HepG2 (cell line): ENCODE measurements around the gene ZNF90. TPM values are rescaled to one million over a fixed set of nuclear protein-coding genes. Genes with fewer than 3 reads are reported as not detected.

Source experiments
- ATAC-seq: fragments of 200-7000 bp; cut with Tn5 transposase; 3 replicates; pipeline ENCODE4 v1.9.1; 2020; ENCODE audit warnings: mild to moderate bottlenecking, moderate library complexity
- BruUV-seq: library from RNA; stranded (reverse); fragments of 400-500 nt; replicated peaks from 2 replicates; lab custom pipeline; 2021; lab: Mats Ljungman, UMichigan
- CTCF ChIA-PET: fragments of 300-600 bp; formaldehyde crosslinking; extraction: SDS; loops from one replicate; lab custom pipeline; 2021; ENCODE audit warnings: low total read pairs, inconsistent platforms, low intra/inter-chr PET ratio; lab: Yijun Ruan, JAX
- POLR2A ChIA-PET: fragments of 350-600 bp; sonication (Branson Sonifier 250); formaldehyde crosslinking; loops from one replicate; lab custom pipeline; 2020; ENCODE audit warnings: antibody characterized with exemption, inconsistent platforms; lab: Yijun Ruan, JAX
- DNase-seq: peaks from one replicate; pipeline ENCODE4 v3.0.0-alpha.2; 2015; ENCODE audit warnings: low spot score
- FAIRE-seq: peaks from 3 replicates; lab custom pipeline; 2011; peaks lifted over from hg19 to GRCh38; lab: Jason Lieb, UNC
- H2AFZ ChIP-seq: one replicate; pipeline ENCODE4 v1.6.1; 2011; ENCODE audit warnings: low read length, inconsistent platforms
- H3K27ac ChIP-seq: fragments of 300-600 bp; 3 replicates; pipeline ENCODE4 v1.8.0; 2011; ENCODE audit warnings: mixed run types, mild to moderate bottlenecking, mixed read lengths, low read length, inconsistent platforms; ENCODE audit not compliant: insufficient read depth; ENCODE audit errors: extremely low read length
- H3K27me3 ChIP-seq, 2 experiments: fragments of 200-600 bp in 1 of 2; 2 replicates in 1 of 2; 3 replicates in 1 of 2; pipeline versions ENCODE4 v1.6.0 to v1.8.0; 2011; ENCODE audit warnings: low read length in 2 of 2, mild to moderate bottlenecking in 2 of 2, moderate library complexity in 2 of 2, inconsistent platforms in 1 of 2; ENCODE audit not compliant: insufficient read depth in 2 of 2, control insufficient read depth in 1 of 2
- H3K36me3 ChIP-seq, 2 experiments: fragments of 200-600 bp in 1 of 2; replicated peaks in 1 of 2; 2 replicates in 1 of 2; 3 replicates in 1 of 2; pipeline versions ENCODE4 v1.5.1 to v1.8.0; 2011; ENCODE audit warnings: low read length in 2 of 2, inconsistent platforms in 1 of 2; ENCODE audit not compliant: insufficient read depth in 2 of 2, control insufficient read depth in 1 of 2
- H3K4me1 ChIP-seq: 2 replicates; pipeline ENCODE4 v1.5.1; 2012; ENCODE audit warnings: low read length, inconsistent platforms; ENCODE audit not compliant: insufficient read depth
- H3K4me2 ChIP-seq: 2 replicates; pipeline ENCODE4 v1.6.0; 2011; ENCODE audit warnings: low read depth, low read length, inconsistent platforms
- H3K4me3 ChIP-seq, 3 experiments: fragments of 200-600 bp in 1 of 3; sonication (generic), shearing (Covaris generic) in 1 of 3; replicated peaks in 1 of 3; 2 replicates each; pipeline ENCODE4 v1.5.1; 2011 to 2016; ENCODE audit warnings: low read length in 3 of 3, inconsistent platforms in 2 of 3, low read depth in 2 of 3, mild to moderate bottlenecking in 2 of 3, control low read depth in 1 of 3, mixed read lengths in 1 of 3; ENCODE audit not compliant: insufficient read depth in 1 of 3
- H3K79me2 ChIP-seq: one replicate; pipeline ENCODE4 v1.6.1; 2011; ENCODE audit warnings: low read length, inconsistent platforms; ENCODE audit not compliant: insufficient read depth
- H3K9ac ChIP-seq: 2 replicates; pipeline ENCODE4 v1.6.0; 2011; ENCODE audit warnings: mild to moderate bottlenecking, low read depth, low read length, inconsistent platforms; ENCODE audit not compliant: insufficient read depth
- H3K9me3 ChIP-seq: 2 replicates; pipeline ENCODE4 v1.5.1; 2012; ENCODE audit warnings: mild to moderate bottlenecking, low read length
- H4K20me1 ChIP-seq: 2 replicates; pipeline ENCODE4 v1.6.0; 2011; ENCODE audit warnings: inconsistent platforms, mild to moderate bottlenecking, low read length, moderate library complexity; ENCODE audit not compliant: insufficient read depth
- POLR2A ChIP-seq, 2 experiments: IDR thresholded peaks; 2 replicates each; pipeline ENCODE4 v1.6.1; 2011; ENCODE audit warnings: low read depth in 2 of 2, low read length in 2 of 2, mild to moderate bottlenecking in 1 of 2, moderate library complexity in 1 of 2; ENCODE audit not compliant: insufficient read depth in 1 of 2
- RBM39 ChIP-seq: fragments of 200-400 bp; formaldehyde crosslinking; IDR thresholded peaks from one replicate; pipeline ENCODE4 v1.6.1; 2018; ENCODE audit warnings: antibody characterized with exemption, mild to moderate bottlenecking, low read depth, low read length; ENCODE audit not compliant: poor library complexity, severe bottlenecking
- SOX5 ChIP-seq: IDR thresholded peaks from 2 replicates; pipeline ENCODE4 v1.6.1; 2016; ENCODE audit warnings: borderline replicate concordance
- SP2 ChIP-seq: sonication (generic); formaldehyde crosslinking; IDR thresholded peaks from 2 replicates; pipeline ENCODE4 v1.5.1; 2020; ENCODE audit warnings: mild to moderate bottlenecking, missing genetic modification reagents
- ZNF335 ChIP-seq: sonication (generic); formaldehyde crosslinking; IDR thresholded peaks from 2 replicates; pipeline ENCODE4 v1.4.0; 2020; ENCODE audit warnings: missing genetic modification reagents
- ZNF547 ChIP-seq: sonication (generic); formaldehyde crosslinking; IDR thresholded peaks from 2 replicates; pipeline ENCODE4 v1.5.1; 2020; ENCODE audit warnings: mild to moderate bottlenecking, missing genetic modification reagents
- ZNF652 ChIP-seq: IDR thresholded peaks from 2 replicates; pipeline ENCODE4 v1.6.1; 2016; ENCODE audit warnings: low read depth, borderline replicate concordance
- ZSCAN12 ChIP-seq: sonication (generic); formaldehyde crosslinking; IDR thresholded peaks from 2 replicates; pipeline ENCODE4 v1.9.0; 2021; ENCODE audit warnings: mild to moderate bottlenecking, missing genetic modification reagents
- WGBS: methylation state at CpG from one replicate; pipeline ENCODE4 v1.1.6; 2017; ENCODE audit warnings: low lambda C conversion rate; 5-methylcytosine and 5-hydroxymethylcytosine counted together
- in situ Hi-C: cut with HindIII; loops from 2 replicates; pipeline ENCODE4 v1.10.0; 2017; ENCODE audit warnings: low pct_unique_long_range_greater_than_20kb; ENCODE audit not compliant: extremely low pct_ligation_motif_present
- intact Hi-C: fragments of 100-400 bp; cut with micrococcal nuclease; formaldehyde crosslinking; loops from one replicate; pipeline ENCODE4 v1.10.0; 2022; ENCODE audit not compliant: unreplicated experiment
- polyA plus RNA-seq, 8 experiments: library from polyadenylated mRNA; depleted of rRNA in 3 of 8; stranded (reverse) in 7 of 8; unstranded in 1 of 8; fragments of >200 nt; fragmentation: Illumina TruSeq in 4 of 8; extraction: Trizol in 4 of 8; gene quantifications; 2 replicates each; pipeline versions ENCODE4 v1.2.1 to v1.2.3, GENCODE V29; 2011 to 2016; ENCODE audit warnings: low read depth in 4 of 8, missing spikeins in 1 of 8, mixed read lengths in 1 of 8; ENCODE audit not compliant: insufficient read depth in 1 of 8
- total RNA-seq, 5 experiments: library from RNA; depleted of rRNA; stranded (reverse); fragments of >200 nt; fragmentation: Illumina TruSeq; extraction: Trizol; gene quantifications; 2 replicates each; pipeline ENCODE4 v1.2.3, GENCODE V29; 2016; ENCODE audit warnings: low read depth in 1 of 5
- TF ChIP-seq, protein P1 (sequence below): IDR thresholded peaks from 2 replicates; pipeline ENCODE4 v1.6.1; 2016; ENCODE audit warnings: missing compliant biosample characterization, missing genetic modification reagents, borderline replicate concordance
- TF ChIP-seq, protein P2 (sequence below): sonication (generic); formaldehyde crosslinking; IDR thresholded peaks from 2 replicates; pipeline ENCODE4 v1.4.0; 2020; ENCODE audit warnings: mild to moderate bottlenecking, missing genetic modification reagents
- TF ChIP-seq, protein P3 (sequence below): sonication (generic); formaldehyde crosslinking; IDR thresholded peaks from 2 replicates; pipeline ENCODE4 v1.4.0; 2020; ENCODE audit warnings: mild to moderate bottlenecking, missing genetic modification reagents
- TF ChIP-seq, protein P4 (sequence below): sonication (generic); formaldehyde crosslinking; conservative IDR thresholded peaks from 2 replicates; pipeline ENCODE4 v1.8.0; 2022; ENCODE audit warnings: mild to moderate bottlenecking, moderate library complexity, missing genetic modification reagents

The ZNF90 gene
- total and polyA plus RNA-seq, 2 of the 13 experiments (the other 11 are each of a cell fraction or from before 2014, with no cell fraction given), result 2.1 to 3.8 TPM

DNA sequence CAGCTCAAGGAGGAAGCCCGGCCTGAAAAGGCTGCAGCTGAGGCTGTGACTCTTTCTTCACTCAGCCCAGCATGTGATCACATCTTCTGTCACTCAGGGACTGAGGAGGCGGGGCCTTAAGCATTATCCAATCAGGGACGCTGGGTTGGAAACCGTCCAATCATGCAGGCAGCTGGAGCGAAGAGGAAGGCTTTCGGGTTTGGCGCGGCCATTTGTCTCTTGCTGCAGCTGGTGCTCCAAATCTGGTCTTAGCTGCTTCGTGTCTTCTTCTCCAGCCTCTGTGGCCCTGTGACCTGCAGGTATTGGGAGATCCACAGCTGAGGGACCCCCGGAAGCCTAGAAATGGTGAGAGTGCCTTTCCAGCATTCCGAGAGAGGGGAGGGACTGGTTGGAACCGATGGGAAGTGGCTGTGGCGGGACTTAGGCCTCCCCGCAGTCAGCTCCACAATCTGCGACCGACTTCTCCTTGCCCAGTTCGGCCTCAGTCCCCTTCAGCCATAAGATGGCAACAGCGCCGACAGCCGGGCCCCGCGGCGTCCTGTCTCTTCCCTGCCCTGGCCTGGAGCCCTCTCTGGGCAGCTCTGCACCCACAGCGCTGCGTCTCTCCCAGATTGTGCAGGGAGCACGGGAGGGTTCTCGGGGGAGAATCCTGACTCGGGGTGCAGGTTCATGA, at the start of gene ZNF90 (continued):
- TF ChIP-seq, protein P1, sequence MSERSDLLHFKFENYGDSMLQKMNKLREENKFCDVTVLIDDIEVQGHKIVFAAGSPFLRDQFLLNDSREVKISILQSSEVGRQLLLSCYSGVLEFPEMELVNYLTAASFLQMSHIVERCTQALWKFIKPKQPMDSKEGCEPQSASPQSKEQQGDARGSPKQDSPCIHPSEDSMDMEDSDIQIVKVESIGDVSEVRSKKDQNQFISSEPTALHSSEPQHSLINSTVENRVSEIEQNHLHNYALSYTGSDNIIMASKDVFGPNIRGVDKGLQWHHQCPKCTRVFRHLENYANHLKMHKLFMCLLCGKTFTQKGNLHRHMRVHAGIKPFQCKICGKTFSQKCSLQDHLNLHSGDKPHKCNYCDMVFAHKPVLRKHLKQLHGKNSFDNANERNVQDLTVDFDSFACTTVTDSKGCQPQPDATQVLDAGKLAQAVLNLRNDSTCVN, result no peak
- peak; percentile 38; a peak in 1 of 4 replicates for TF ChIP-seq POLR2A (IDR thresholded peaks at IDR 0.05; ENCODE audit: insufficient read depth in 1 of 2, low read depth in 2 of 2, low read length in 2 of 2)
- TF ChIP-seq, protein P2, sequence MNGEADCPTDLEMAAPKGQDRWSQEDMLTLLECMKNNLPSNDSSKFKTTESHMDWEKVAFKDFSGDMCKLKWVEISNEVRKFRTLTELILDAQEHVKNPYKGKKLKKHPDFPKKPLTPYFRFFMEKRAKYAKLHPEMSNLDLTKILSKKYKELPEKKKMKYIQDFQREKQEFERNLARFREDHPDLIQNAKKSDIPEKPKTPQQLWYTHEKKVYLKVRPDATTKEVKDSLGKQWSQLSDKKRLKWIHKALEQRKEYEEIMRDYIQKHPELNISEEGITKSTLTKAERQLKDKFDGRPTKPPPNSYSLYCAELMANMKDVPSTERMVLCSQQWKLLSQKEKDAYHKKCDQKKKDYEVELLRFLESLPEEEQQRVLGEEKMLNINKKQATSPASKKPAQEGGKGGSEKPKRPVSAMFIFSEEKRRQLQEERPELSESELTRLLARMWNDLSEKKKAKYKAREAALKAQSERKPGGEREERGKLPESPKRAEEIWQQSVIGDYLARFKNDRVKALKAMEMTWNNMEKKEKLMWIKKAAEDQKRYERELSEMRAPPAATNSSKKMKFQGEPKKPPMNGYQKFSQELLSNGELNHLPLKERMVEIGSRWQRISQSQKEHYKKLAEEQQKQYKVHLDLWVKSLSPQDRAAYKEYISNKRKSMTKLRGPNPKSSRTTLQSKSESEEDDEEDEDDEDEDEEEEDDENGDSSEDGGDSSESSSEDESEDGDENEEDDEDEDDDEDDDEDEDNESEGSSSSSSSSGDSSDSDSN, result 0 out of 2 replicates have a peak, but pooled peaks have one; percentile 20
- TF ChIP-seq SP2, result peak; percentile 80
- TF ChIP-seq, protein P3, sequence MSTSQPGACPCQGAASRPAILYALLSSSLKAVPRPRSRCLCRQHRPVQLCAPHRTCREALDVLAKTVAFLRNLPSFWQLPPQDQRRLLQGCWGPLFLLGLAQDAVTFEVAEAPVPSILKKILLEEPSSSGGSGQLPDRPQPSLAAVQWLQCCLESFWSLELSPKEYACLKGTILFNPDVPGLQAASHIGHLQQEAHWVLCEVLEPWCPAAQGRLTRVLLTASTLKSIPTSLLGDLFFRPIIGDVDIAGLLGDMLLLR, result no peak
- TF ChIP-seq ZNF547 (CRISPR knock-in tag), result no peak
- no peak for TF ChIP-seq SOX5 (CRISPR knock-in tag)
- no peak for TF ChIP-seq ZSCAN12 (CRISPR knock-in tag)
- TF ChIP-seq ZNF335 (CRISPR knock-in tag), result no peak

DNA sequence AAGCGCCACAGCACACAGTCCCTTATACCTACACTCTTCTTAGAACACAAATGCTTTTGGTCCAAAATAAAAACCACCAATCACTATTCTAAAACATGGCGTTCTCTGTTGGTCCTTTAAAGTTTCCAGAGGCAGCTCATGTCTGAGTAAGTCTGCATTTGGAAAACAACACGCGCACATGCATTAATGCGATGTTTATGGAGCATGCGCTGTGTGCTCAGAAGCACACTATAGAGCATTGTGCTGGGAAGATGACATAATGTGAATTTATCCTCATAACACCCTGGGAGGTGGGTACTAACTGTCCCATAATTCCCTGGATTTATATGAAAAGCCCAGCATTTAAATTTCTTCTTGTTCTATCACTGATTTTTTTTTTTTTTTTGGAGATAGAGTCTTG, 49.2 kb upstream of the ZNF90 start:
- CTCF ChIA-PET, result no interaction called here
- no peak for FAIRE-seq
- Histone ChIP-seq H3K4me2 (no peak overlapping the region), H3K9me3 (peaks cover 28% of the 10 kb centered on the region; the same call in 1 of the 2 replicates), H3K4me1 (no peaks in the 10 kb centered on the region), H2AFZ (no peak overlapping the region), H3K27me3 (no peaks in the 10 kb centered on the region), H3K79me2 (no peaks in the 10 kb centered on the region)
- ATAC-seq, result no peak
- BruUV-seq, result no TSS peak
- no peak for TF ChIP-seq RBM39
- TF ChIP-seq, protein P4, sequence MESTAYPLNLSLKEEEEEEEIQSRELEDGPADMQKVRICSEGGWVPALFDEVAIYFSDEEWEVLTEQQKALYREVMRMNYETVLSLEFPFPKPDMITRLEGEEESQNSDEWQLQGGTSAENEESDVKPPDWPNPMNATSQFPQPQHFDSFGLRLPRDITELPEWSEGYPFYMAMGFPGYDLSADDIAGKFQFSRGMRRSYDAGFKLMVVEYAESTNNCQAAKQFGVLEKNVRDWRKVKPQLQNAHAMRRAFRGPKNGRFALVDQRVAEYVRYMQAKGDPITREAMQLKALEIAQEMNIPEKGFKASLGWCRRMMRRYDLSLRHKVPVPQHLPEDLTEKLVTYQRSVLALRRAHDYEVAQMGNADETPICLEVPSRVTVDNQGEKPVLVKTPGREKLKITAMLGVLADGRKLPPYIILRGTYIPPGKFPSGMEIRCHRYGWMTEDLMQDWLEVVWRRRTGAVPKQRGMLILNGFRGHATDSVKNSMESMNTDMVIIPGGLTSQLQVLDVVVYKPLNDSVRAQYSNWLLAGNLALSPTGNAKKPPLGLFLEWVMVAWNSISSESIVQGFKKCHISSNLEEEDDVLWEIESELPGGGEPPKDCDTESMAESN (CRISPR knock-in tag), result no peak
- TF ChIP-seq ZNF652 (CRISPR knock-in tag), result no peak
- TF ChIP-seq, all 625 proteins: peak for 0
- H3K9ac ChIP-seq, result no peak overlapping the region
- 92% methylated on average over 6 of the region's 6 CpGs for WGBS
- in situ Hi-C loops, result no loop called here
- DNase-seq, result no peak
- POLR2A ChIA-PET, result interaction anchor here (1.4 kb wide), 1 partner anchor 10 kb away, joined by 4 read pairs; the partner anchor contains the start of gene ZNF682
- intact Hi-C loops, result no loop called here
- H3K36me3 ChIP-seq, result no peaks in the 10 kb centered on the region; a peak in 1 of 5 replicates
- H3K27ac ChIP-seq, result no peak overlapping the region
- no peaks in the 10 kb centered on the region for H4K20me1 ChIP-seq
- no peak overlapping the region for H3K4me3 ChIP-seq
